GM12878 (cell line): Measurements from ENCODE around the gene CERT1. TPM values are rescaled to one million over a fixed set of nuclear protein-coding genes. Genes with fewer than 3 reads are reported as not detected.
A peak's percentile ranks its signal among the peaks of the same experiment; 100 is the strongest.

Source experiments
- ATAC-seq: fragments of 200-7000 bp; cut with Tn5 transposase; 3 replicates; pipeline ENCODE4 v1.9.1; 2020; ENCODE audit warnings: mild to moderate bottlenecking, moderate library complexity
- BruUV-seq: library from RNA; stranded (reverse); fragments of 400-500 nt; replicated peaks from 2 replicates; lab custom pipeline; 2021; lab: Mats Ljungman, UMichigan
- CTCF ChIA-PET: fragments of 300-600 bp; sonication (Branson Sonifier 250); formaldehyde crosslinking; extraction: SDS; loops from one replicate; lab custom pipeline; 2021; ENCODE audit warnings: inconsistent platforms; lab: Yijun Ruan, JAX
- POLR2A ChIA-PET: fragments of 350-600 bp; formaldehyde crosslinking; extraction: SDS; loops from one replicate; lab custom pipeline; 2021; ENCODE audit warnings: inconsistent platforms; lab: Charles Lee
- RAD21 ChIA-PET: fragments of 300-600 bp; sonication (Branson Sonifier 250); formaldehyde crosslinking; loops from one replicate; lab custom pipeline; 2023; ENCODE audit warnings: antibody characterized with exemption; ENCODE audit not compliant: unreplicated experiment; lab: Charles Lee
- SMC1A ChIA-PET: fragments of 300-600 bp; sonication (Branson Sonifier 250); formaldehyde crosslinking; loops from one replicate; lab custom pipeline; 2023; ENCODE audit not compliant: unreplicated experiment, uncharacterized antibody; lab: Charles Lee
- DNase-seq: peaks from one replicate; pipeline ENCODE4 v3.0.0-alpha.2; 2011; ENCODE audit warnings: low read depth, low spot score
- FAIRE-seq: peaks from 3 replicates; lab custom pipeline; 2011; peaks lifted over from hg19 to GRCh38; lab: Jason Lieb, UNC
- H2AFZ ChIP-seq: 2 replicates; pipeline ENCODE4 v1.6.0; 2011; ENCODE audit warnings: low read depth, low read length, control low read depth; ENCODE audit not compliant: control insufficient read depth
- H3K27ac ChIP-seq: 2 replicates; pipeline ENCODE4 v1.5.1; 2011; ENCODE audit warnings: control low read depth; ENCODE audit not compliant: control insufficient read depth, insufficient read depth
- H3K27me3 ChIP-seq, 2 experiments: replicated peaks in 1 of 2; 2 replicates each; pipeline versions ENCODE4 v1.6.0 to v1.6.1; 2011; ENCODE audit warnings: low read length in 1 of 2; ENCODE audit not compliant: control insufficient read depth in 2 of 2, insufficient read depth in 2 of 2
- H3K36me3 ChIP-seq, 2 experiments: 2 replicates each; pipeline ENCODE4 v1.5.1; 2011; ENCODE audit warnings: low read length in 1 of 2; ENCODE audit not compliant: control insufficient read depth in 2 of 2, insufficient read depth in 2 of 2
- H3K4me1 ChIP-seq: 2 replicates; pipeline ENCODE4 v1.6.1; 2011; ENCODE audit warnings: mild to moderate bottlenecking, low read length, moderate library complexity, mixed read lengths; ENCODE audit not compliant: control insufficient read depth, insufficient read depth
- H3K4me2 ChIP-seq: 2 replicates; pipeline ENCODE4 v1.6.0; 2011; ENCODE audit warnings: control low read depth; ENCODE audit not compliant: control insufficient read depth, insufficient read depth
- H3K4me3 ChIP-seq: fragments of 200-600 bp; sonication (generic); 2 replicates; pipeline ENCODE4 v1.5.1; 2016
- H3K79me2 ChIP-seq: 2 replicates; pipeline ENCODE4 v1.6.0; 2011; ENCODE audit warnings: low read length; ENCODE audit not compliant: control insufficient read depth, insufficient read depth
- H3K9ac ChIP-seq: 2 replicates; pipeline ENCODE4 v1.8.0; 2011; ENCODE audit warnings: low read length, control low read depth, mixed read lengths; ENCODE audit not compliant: control insufficient read depth, insufficient read depth
- H3K9me3 ChIP-seq: replicated peaks from 3 replicates; pipeline ENCODE4 v1.5.1; 2011; ENCODE audit warnings: mild to moderate bottlenecking, low read length; ENCODE audit not compliant: control insufficient read depth, insufficient read depth
- H4K20me1 ChIP-seq: 2 replicates; pipeline ENCODE4 v1.6.0; 2011; ENCODE audit not compliant: control insufficient read depth, insufficient read depth
- FOXM1 ChIP-seq: IDR thresholded peaks from 2 replicates; pipeline ENCODE4 v1.6.1; 2012; ENCODE audit warnings: low read depth, mild to moderate bottlenecking, inconsistent platforms, low read length, moderate library complexity
- HDAC2 ChIP-seq: fragments of 200-600 bp; sonication (generic); IDR thresholded peaks from 2 replicates; pipeline ENCODE4 v1.6.1; 2017
- IRF4 ChIP-seq: IDR thresholded peaks from 2 replicates; pipeline ENCODE4 v1.6.1; 2011; ENCODE audit warnings: low read depth, low read length
- KAT2A ChIP-seq: conservative IDR thresholded peaks from 2 replicates; pipeline ENCODE4 v1.6.1; 2011; ENCODE audit warnings: low read depth, low read length; ENCODE audit not compliant: control insufficient read depth
- NFYA ChIP-seq: IDR thresholded peaks from 2 replicates; pipeline ENCODE4 v1.6.1; 2011; ENCODE audit warnings: low read depth, mild to moderate bottlenecking, low read length, improper control_type of control experiment, borderline replicate concordance
- NR2F1 ChIP-seq: fragments of 450-650 bp; conservative IDR thresholded peaks from 2 replicates; pipeline ENCODE4 v1.6.1; 2017; ENCODE audit warnings: mild to moderate bottlenecking
- POLR2AphosphoS2 ChIP-seq: IDR thresholded peaks from 2 replicates; pipeline ENCODE4 v1.6.1; 2011; ENCODE audit warnings: low read depth, mild to moderate bottlenecking, low read length, improper control_type of control experiment, moderate library complexity
- WGBS: methylation state at CpG from one replicate; pipeline ENCODE4 v1.1.6; 2016; ENCODE audit warnings: low lambda C conversion rate; ENCODE audit not compliant: insufficient replicate concordance, insufficient coverage; ENCODE audit errors: missing lambda C conversion rate; 5-methylcytosine and 5-hydroxymethylcytosine counted together
- in situ Hi-C: fragments of 300-500 bp; cut with MboI; formaldehyde crosslinking; loops from 9 replicates; pipeline ENCODE4 v1.14.3; 2018; ENCODE audit warnings: mixed read lengths
- intact Hi-C: fragments of 100-400 bp; cut with micrococcal nuclease; formaldehyde crosslinking; loops from one replicate; pipeline ENCODE4 v1.14.2; 2022; ENCODE audit not compliant: unreplicated experiment
- polyA plus RNA-seq, 11 experiments: library from polyadenylated mRNA; depleted of rRNA in 4 of 11; unstranded in 6 of 11; stranded (reverse) in 5 of 11; fragments of >200 nt; fragmentation: Nextera tagmentation in 4 of 11; fragmentation: Illumina TruSeq in 1 of 11; extraction: Ambion mirVana in 4 of 11; extraction: Trizol in 1 of 11; gene quantifications; 1 replicate in 1 of 11; 2 replicates in 10 of 11; pipeline versions ENCODE4 v1.2.1 to v1.2.3, GENCODE V29; 2011 to 2016; ENCODE audit warnings: inconsistent platforms in 2 of 11, missing spikeins in 2 of 11, low read depth in 1 of 11
- total RNA-seq, 4 experiments: library from RNA; depleted of rRNA in 3 of 4; stranded (reverse); fragments of >200 nt in 3 of 4; fragmentation: Illumina TruSeq in 1 of 4; extraction: Trizol in 1 of 4; gene quantifications; 2 replicates each; pipeline versions ENCODE4 v1.2.1 to v1.2.3, GENCODE V29; 2013 to 2021

The CERT1 gene
- total and polyA plus RNA-seq, 10 of the 15 experiments (the other 5 are each of a cell fraction or from before 2014, with no cell fraction given), result 7.7 to 36.7 (median 25.6) TPM

DNA sequence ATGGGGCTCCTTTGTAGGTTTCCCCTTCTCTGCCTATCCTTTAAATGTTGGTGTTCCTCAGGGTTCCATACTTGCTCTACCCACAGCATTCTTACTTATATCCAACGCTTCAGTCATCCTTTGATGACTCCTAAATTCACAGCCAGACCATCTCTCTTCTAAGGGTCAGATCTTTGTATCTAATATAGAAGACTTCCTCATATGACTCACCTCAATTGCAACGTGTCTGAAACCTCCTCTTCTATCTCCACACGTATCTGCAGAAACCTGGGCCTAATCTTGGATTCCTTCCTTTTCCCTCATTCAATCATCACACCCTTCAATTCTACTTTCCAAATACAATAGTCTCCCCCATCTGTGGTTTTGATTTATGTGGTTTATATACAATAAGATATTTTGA is 106.1 kb downstream of the CERT1 start:
- CTCF ChIA-PET, result no interaction called here
- ATAC-seq, result peak; percentile 25; the same call in 1 of the 3 replicates
- no peaks in the 10 kb centered on the region for H3K79me2 ChIP-seq
- SMC1A ChIA-PET, result no interaction called here
- TF ChIP-seq NFYA (no peak), FOXM1 (no peak), POLR2AphosphoS2 (no peak), IRF4 (no peak), HDAC2 (no peak)
- TF ChIP-seq, all 136 proteins: peak for 0
- intact Hi-C loops, result no loop called here
- BruUV-seq, result no TSS peak
- H3K27ac ChIP-seq, result no peak overlapping the region
- H3K4me2 ChIP-seq, result no peak overlapping the region
- RAD21 ChIA-PET, result no interaction called here
- FAIRE-seq (no peak), DNase-seq (no peak)
- H3K4me3 ChIP-seq, result no peak overlapping the region
- in situ Hi-C loops, result no loop called here
- no peaks in the 10 kb centered on the region for H3K9me3 ChIP-seq
- peaks cover 0 to 13% of the 10 kb centered on the region in 2 experiments; a peak in 2 of 4 replicates for H3K36me3 ChIP-seq
- no peaks in the 10 kb centered on the region for H4K20me1 ChIP-seq
- POLR2A ChIA-PET, result no interaction called here
- no peaks in the 10 kb centered on the region for H3K27me3 ChIP-seq
- H3K9ac ChIP-seq, result no peak overlapping the region
- no peak overlapping the region for H2AFZ ChIP-seq
- no peaks in the 10 kb centered on the region for H3K4me1 ChIP-seq
- 30% methylated on average over 3 of the region's 3 CpGs for WGBS

DNA sequence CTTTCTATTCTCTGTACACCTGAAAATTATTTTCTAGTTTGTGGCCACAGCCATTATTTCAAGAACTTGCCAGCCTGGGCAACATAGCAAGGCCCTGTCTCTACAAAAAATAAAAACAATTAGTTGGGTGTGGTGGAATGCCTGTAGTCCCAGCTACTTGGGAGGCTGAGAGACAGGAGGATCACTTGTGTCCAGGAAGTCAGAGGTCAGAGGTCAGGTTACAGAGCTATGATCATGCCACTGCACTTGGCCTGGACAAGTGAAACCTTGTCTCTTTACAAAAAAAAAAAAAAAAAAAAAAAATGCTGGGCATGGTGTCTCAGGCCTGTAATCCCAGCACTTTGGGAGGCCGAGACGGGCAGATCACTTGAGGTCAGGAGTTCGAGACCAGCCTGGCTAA is 116.2 kb downstream of the CERT1 start:
- intact Hi-C loops, result no loop called here
- FAIRE-seq, result no peak
- Histone ChIP-seq H2AFZ (no peak overlapping the region), H3K36me3 (peaks cover 0 to 3% of the 10 kb centered on the region in 2 experiments; a peak in 1 of 4 replicates), H3K9me3 (no peaks in the 10 kb centered on the region), H3K79me2 (no peaks in the 10 kb centered on the region), H3K4me3 (no peak overlapping the region), H3K4me2 (no peak overlapping the region), H4K20me1 (no peaks in the 10 kb centered on the region), H3K27ac (no peak overlapping the region), H3K4me1 (no peaks in the 10 kb centered on the region), H3K9ac (no peak overlapping the region), H3K27me3 (no peaks in the 10 kb centered on the region)
- ChIA-PET RAD21 (interaction anchor here (0.7 kb wide), 1 partner anchor 125 kb away, joined by 3 read pairs; no protein-coding TSS in a partner anchor), POLR2A (interaction anchor here (0.6 kb wide), 1 partner anchor 47 kb away, joined by 3 read pairs; no protein-coding TSS in a partner anchor), SMC1A (interaction anchor here (0.6 to 1.6 kb wide), 4 partner anchors 10 to 172 kb away, joined by 3 to 5 read pairs (median 4); no protein-coding TSS in a partner anchor), CTCF (no interaction called here)
- no peak for ATAC-seq
- TF ChIP-seq NR2F1 (0 out of 2 replicates have a peak, but pooled peaks have one; percentile 29), KAT2A (no peak)
- WGBS, result 94% methylated on average over 3 of the region's 3 CpGs
- DNase-seq, result no peak
- BruUV-seq, result no TSS peak
- in situ Hi-C loops, result no loop called here
